ENCODE results near the gene RAB11FIP3. TPM values are rescaled to one million over a fixed set of nuclear protein-coding genes. Genes with fewer than 3 reads are reported as not detected.

Gene RAB11FIP3
- total RNA-seq, 2 experiments from 2014 or later, result 14.8 to 18.4 TPM

- no peaks in the 10 kb centered on the region for H3K36me3 Mint-ChIP-seq
- H3K4me1 Mint-ChIP-seq (ENCODE audit: low read depth), result peaks cover 17% of the 10 kb centered on the region
- H3K4me3 Mint-ChIP-seq, result no peak overlapping the region
- no peak for DNase-seq
- H3K27me3 Mint-ChIP-seq, result peaks cover 3% of the 10 kb centered on the region
- intact Hi-C loops (cut with micrococcal nuclease), result no loop called here
- no peak overlapping the region for H3K27ac Mint-ChIP-seq
- H3K9me3 Mint-ChIP-seq, result no peaks in the 10 kb centered on the region
- ChIA-PET POLR2A (no interaction called here), CTCF (no interaction called here)
Measured at GRCh38 chr16:564690-565418, 139.4 kb downstream of the RAB11FIP3 start.

GRCh38 chr16:565419-566330, 140.2 kb downstream of the RAB11FIP3 start:
- Mint-ChIP-seq H3K4me1 (ENCODE audit: low read depth) (peaks cover 18% of the 10 kb centered on the region), H3K4me3 (no peak overlapping the region), H3K27me3 (peaks cover 3% of the 10 kb centered on the region), H3K36me3 (no peaks in the 10 kb centered on the region), H3K27ac (no peak overlapping the region), H3K9me3 (no peaks in the 10 kb centered on the region)
- POLR2A ChIA-PET, result no interaction called here
- CTCF ChIA-PET, result no interaction called here
- DNase-seq, result no peak
- intact Hi-C loops (cut with micrococcal nuclease), result loop anchor here (2.0 kb wide), 1 partner anchor 37 kb away; no protein-coding TSS in a partner anchor

- H3K4me3 Mint-ChIP-seq, result peak within 1 kb of the TSS; percentile 45
- CTCF ChIA-PET, result no interaction called here
- no peaks in the 10 kb centered on the region for H3K9me3 Mint-ChIP-seq
- intact Hi-C loops (cut with micrococcal nuclease), result loop anchor here (2.0 kb wide), 1 partner anchor 38 kb away; no protein-coding TSS in a partner anchor
- peak within 1 kb of the TSS; percentile 65 for H3K27ac Mint-ChIP-seq
- no peaks in the 10 kb centered on the region for H3K36me3 Mint-ChIP-seq
- peak; percentile 74 for DNase-seq
- POLR2A ChIA-PET, result no interaction called here
- H3K27me3 Mint-ChIP-seq, result peaks cover 2% of the 10 kb centered on the region
- H3K4me1 Mint-ChIP-seq (ENCODE audit: low read depth), result peaks cover 28% of the 10 kb centered on the region
Measured at GRCh38 chr16:566475-567372, 141.3 kb downstream of the RAB11FIP3 start, which contains the start of gene NHLRC4. NHLRC4 (plus strand) TSS chr16:567005; CDS start chr16:568048, 1,043 bp downstream.

GRCh38 chr16:567373-568256, 142.2 kb downstream of the RAB11FIP3 start:
- no peak for DNase-seq
- ChIA-PET CTCF (no interaction called here), POLR2A (interaction anchor here (1.3 kb wide), 1 partner anchor 21 kb away, joined by 3 read pairs; no protein-coding TSS in a partner anchor)
- Mint-ChIP-seq H3K36me3 (no peaks in the 10 kb centered on the region), H3K27ac (peak overlapping the region; percentile 65), H3K4me1 (ENCODE audit: low read depth) (peaks cover 33% of the 10 kb centered on the region), H3K9me3 (no peaks in the 10 kb centered on the region), H3K27me3 (peaks cover under 1% of the 10 kb centered on the region), H3K4me3 (peak overlapping the region; percentile 45)
- intact Hi-C loops (cut with micrococcal nuclease), result loop anchor here (2.0 kb wide), 1 partner anchor 39 kb away; no protein-coding TSS in a partner anchor

GRCh38 chr16:568401-569258, 143.2 kb downstream of the RAB11FIP3 start:
- no peak for DNase-seq
- CTCF ChIA-PET, result no interaction called here
- no peaks in the 10 kb centered on the region for H3K27me3 Mint-ChIP-seq
- H3K27ac Mint-ChIP-seq, result peak overlapping the region; percentile 88
- POLR2A ChIA-PET, result interaction anchor here (0.8 to 1.3 kb wide), 3 partner anchors 20 to 81 kb away, joined by 3 read pairs; partner anchors contain the start of gene WDR90
- H3K9me3 Mint-ChIP-seq, result no peaks in the 10 kb centered on the region
- no peaks in the 10 kb centered on the region for H3K36me3 Mint-ChIP-seq
- intact Hi-C loops (cut with micrococcal nuclease), result no loop called here
- peak overlapping the region; percentile 79 for H3K4me3 Mint-ChIP-seq
- H3K4me1 Mint-ChIP-seq (ENCODE audit: low read depth), result peaks cover 33% of the 10 kb centered on the region

GRCh38 chr16:569445-570254, 144.2 kb downstream of the RAB11FIP3 start, which contains the start of gene PIGQ:
PIGQ (plus strand) TSS chr16:569968; CDS start chr16:574075, 4,107 bp downstream.
- intact Hi-C loops (cut with micrococcal nuclease), result loop anchor here (2.0 kb wide), 1 partner anchor 19 kb away; no protein-coding TSS in a partner anchor
- ChIA-PET CTCF (no interaction called here), POLR2A (interaction anchor here (0.9 to 1.1 kb wide), 2 partner anchors 19 to 80 kb away, joined by 3 read pairs; partner anchors contain the start of gene WDR90)
- Mint-ChIP-seq H3K27me3 (no peaks in the 10 kb centered on the region), H3K4me3 (peak within 1 kb of the TSS; percentile 79), H3K36me3 (no peaks in the 10 kb centered on the region), H3K27ac (peak within 1 kb of the TSS; percentile 88), H3K9me3 (no peaks in the 10 kb centered on the region), H3K4me1 (ENCODE audit: low read depth) (peaks cover 33% of the 10 kb centered on the region)
- peak; percentile 76 for DNase-seq

Small RNAs within 50 kb of the gene (microRNA-seq; reads per million reads assigned to microRNA genes)
- 40.1 reads per million, percentile 54 among the genes with 10 or more reads in this experiment for gene MIR3176 (ENCODE audit: borderline microRNAs expressed, borderline number of aligned reads, borderline replicate concordance)
- 2.0 reads per million for gene MIR5587 (ENCODE audit: borderline microRNAs expressed, borderline number of aligned reads, borderline replicate concordance)

Other genes with a start within 250 kb of the RAB11FIP3 start
- gene HBA1, start 249.0 kb upstream of the RAB11FIP3 start, total RNA-seq, result not detected
- gene HBQ1, start 245.2 kb upstream of the RAB11FIP3 start, total RNA-seq, result not detected
- gene LUC7L, start 196.2 kb upstream of the RAB11FIP3 start, total RNA-seq, result 10 to 100 TPM; 57.0 to 60.8 TPM
- gene FAM234A, start 190.8 kb upstream of the RAB11FIP3 start, total RNA-seq, result 10 to 100 TPM; 15.7 to 18.4 TPM
- under 1 TPM in 1 of 2 experiments, not detected in 1; 0.14 TPM for gene RGS11, start 149.7 kb upstream of the RAB11FIP3 start, total RNA-seq
- gene ARHGDIG, start 145.1 kb upstream of the RAB11FIP3 start, total RNA-seq, result not detected
- gene PDIA2, start 142.5 kb upstream of the RAB11FIP3 start, total RNA-seq, result not detected
- 10 to 100 TPM; 18.6 to 20.5 TPM for gene AXIN1, start 72.9 kb upstream of the RAB11FIP3 start, total RNA-seq
- 10 to 100 TPM; 76.8 to 77.3 TPM for gene MRPL28, start 55.1 kb upstream of the RAB11FIP3 start, total RNA-seq
- 10 to 100 TPM; 30.6 to 31.5 TPM for gene PGAP6, start 43.7 kb upstream of the RAB11FIP3 start, total RNA-seq
- 10 to 100 TPM; 62.1 to 62.5 TPM for gene NME4, start 28.4 kb upstream of the RAB11FIP3 start, total RNA-seq
- gene DECR2, start 23.8 kb upstream of the RAB11FIP3 start, total RNA-seq, result 1 to 10 TPM; 8.5 to 8.8 TPM
- gene CAPN15, start 102.1 kb downstream of the RAB11FIP3 start, total RNA-seq, result 10 to 100 TPM; 69.7 to 76.2 TPM
- not detected for gene PRR35, start 134.7 kb downstream of the RAB11FIP3 start, total RNA-seq
- gene NHLRC4, start 141.4 kb downstream of the RAB11FIP3 start, total RNA-seq, result under 1 TPM; 0.31 to 0.45 TPM
- 10 to 100 TPM; 24.2 to 26.2 TPM for gene PIGQ, start 144.3 kb downstream of the RAB11FIP3 start, total RNA-seq
- gene RAB40C, start 164.4 kb downstream of the RAB11FIP3 start, total RNA-seq, result 10 to 100 TPM; 10.1 to 10.6 TPM
- gene WFIKKN1, start 205.3 kb downstream of the RAB11FIP3 start, total RNA-seq, result under 1 TPM; 0.05 to 0.07 TPM
- gene METTL26, start 210.7 kb downstream of the RAB11FIP3 start, total RNA-seq, result 100 to 1,000 TPM; 113 to 117 TPM
- gene MCRIP2, start 216.2 kb downstream of the RAB11FIP3 start, total RNA-seq, result 10 to 100 TPM; 41.1 to 44.1 TPM
- gene WDR90, start 223.7 kb downstream of the RAB11FIP3 start, total RNA-seq, result 10 to 100 TPM; 52.8 to 58.2 TPM
- 100 to 1,000 TPM; 112 to 128 TPM for gene RHOT2, start 242.5 kb downstream of the RAB11FIP3 start, total RNA-seq

All from activated CD4-positive, alpha-beta memory T cell treated with anti-CD3 and anti-CD28 coated beads for 36 hours (primary cell).